ENCODE results near the gene CORO7. TPM values are rescaled to one million over a fixed set of nuclear protein-coding genes. Genes with fewer than 3 reads are reported as not detected.

Gene CORO7
- total and polyA plus RNA-seq, 10 donors: 29.7 to 177 (median 117) TPM

DNA sequence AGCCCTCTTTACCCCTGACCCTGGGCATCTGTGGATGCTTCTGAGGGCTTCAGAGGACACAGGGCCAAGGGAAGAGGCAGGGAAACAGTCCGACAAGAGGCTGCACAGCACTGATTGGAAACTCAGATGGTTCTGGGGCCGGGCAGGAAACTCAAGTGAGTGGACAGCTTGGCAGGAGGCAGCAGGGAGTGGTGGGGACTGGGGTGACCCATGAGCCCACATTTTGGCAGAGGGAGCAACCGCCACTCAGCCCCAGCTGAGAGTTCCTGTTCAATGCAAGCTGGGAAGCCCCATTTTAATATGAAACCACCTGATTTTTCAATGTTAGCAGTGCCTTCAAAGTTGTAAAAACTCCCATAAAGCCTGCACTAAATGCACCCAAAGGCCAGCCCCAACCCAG lies 46.2 kb downstream of the CORO7 start:
- peaks cover 0 to 62% (median 10%) of the 10 kb centered on the region in 6 donors for H3K36me3 ChIP-seq
- intact Hi-C loops (cut with DNase I; ENCODE audit: low total_unique reads): no loop called here
- H3K4me1 ChIP-seq: peaks cover 29 to 91% (median 59%) of the 10 kb centered on the region in 6 donors
- no peak overlapping the region for H3K4me3 ChIP-seq
- H3K27ac ChIP-seq: peak overlapping the region; percentile 46 to 86 (median 82)
- 47 to 87% (median 80%) methylated on average over 3 of the region's 3 CpGs for WGBS, 5 donors
- no peak for TF ChIP-seq POLR2AphosphoS5 (IDR thresholded peaks at IDR 0.05)
- TF ChIP-seq POLR2A (IDR thresholded peaks at IDR 0.05): no peak
- no peak for TF ChIP-seq CTCF (IDR thresholded peaks at IDR 0.05 in 8 of 11, conservative IDR thresholded peaks at IDR 0.05 in 3 of 11)
- H3K9me3 ChIP-seq: no peaks in the 10 kb centered on the region
- no peaks in the 10 kb centered on the region for H3K27me3 ChIP-seq (replicated peaks in 1 of 7)
- peak; percentile 50 for DNase-seq

GRCh38 chr16:4369007-4369733 lies 47.2 kb downstream of the CORO7 start:
- Histone ChIP-seq H3K4me3 (no peak overlapping the region), H3K9me3 (no peaks in the 10 kb centered on the region), H3K4me1 (peaks cover 26 to 91% (median 63%) of the 10 kb centered on the region in 6 donors), H3K36me3 (peaks cover 0 to 62% (median 20%) of the 10 kb centered on the region in 6 donors), H3K27me3 (replicated peaks in 1 of 7) (no peaks in the 10 kb centered on the region), H3K27ac (peak overlapping the region in 7 of 8 donors; percentile 45 to 86 (median 83))
- WGBS, 5 donors: 73 to 86% (median 80%) methylated on average over 10 to 13 of the region's 13 CpGs
- TF ChIP-seq POLR2AphosphoS5 (IDR thresholded peaks at IDR 0.05): peak in 1 of 3 donors; percentile 64
- TF ChIP-seq CTCF (IDR thresholded peaks at IDR 0.05 in 8 of 11, conservative IDR thresholded peaks at IDR 0.05 in 3 of 11): no peak
- no peak for TF ChIP-seq POLR2A (IDR thresholded peaks at IDR 0.05)
- peak; percentile 73 for DNase-seq
- intact Hi-C loops (cut with DNase I; ENCODE audit: low total_unique reads): no loop called here

DNA sequence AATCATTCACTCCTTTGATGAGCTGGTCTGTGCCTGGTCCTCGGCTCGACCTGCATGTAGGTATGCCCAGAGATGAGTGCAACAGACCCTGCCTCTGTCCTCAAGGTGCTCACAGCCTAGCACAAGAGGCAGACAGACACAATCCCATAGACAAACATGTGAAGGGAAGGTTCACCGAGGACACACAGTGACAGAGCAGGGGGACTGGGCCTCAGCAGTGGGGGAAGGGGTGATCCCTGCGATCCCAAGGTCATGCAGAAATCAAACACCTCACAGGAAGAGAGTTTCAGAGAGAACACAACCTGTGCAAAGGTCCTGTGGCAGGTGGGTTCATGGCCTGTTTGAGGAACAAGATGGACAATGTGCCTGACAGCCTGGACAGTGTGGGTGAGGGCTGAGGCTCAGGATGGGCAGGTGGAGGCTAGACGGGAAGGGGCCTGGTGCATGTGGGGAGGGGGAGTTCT lies 49.0 kb downstream of the CORO7 start:
- peaks cover 0 to 74% (median 37%) of the 10 kb centered on the region in 6 donors for H3K36me3 ChIP-seq
- intact Hi-C loops (cut with DNase I; ENCODE audit: low total_unique reads): no loop called here
- peak; percentile 36 for DNase-seq
- peak overlapping the region in 1 of 8 donors; percentile 6 for H3K27ac ChIP-seq
- WGBS, 5 donors: 92 to 98% (median 95%) methylated on average over 5 of the region's 5 CpGs
- no peak overlapping the region for H3K4me3 ChIP-seq
- TF ChIP-seq POLR2AphosphoS5 (IDR thresholded peaks at IDR 0.05) (no peak), CTCF (IDR thresholded peaks at IDR 0.05 in 8 of 11, conservative IDR thresholded peaks at IDR 0.05 in 3 of 11) (no peak), POLR2A (IDR thresholded peaks at IDR 0.05) (no peak)
- H3K9me3 ChIP-seq: no peaks in the 10 kb centered on the region
- peaks cover 19 to 78% (median 50%) of the 10 kb centered on the region in 6 donors for H3K4me1 ChIP-seq
- H3K27me3 ChIP-seq (replicated peaks in 1 of 7): no peaks in the 10 kb centered on the region

DNA sequence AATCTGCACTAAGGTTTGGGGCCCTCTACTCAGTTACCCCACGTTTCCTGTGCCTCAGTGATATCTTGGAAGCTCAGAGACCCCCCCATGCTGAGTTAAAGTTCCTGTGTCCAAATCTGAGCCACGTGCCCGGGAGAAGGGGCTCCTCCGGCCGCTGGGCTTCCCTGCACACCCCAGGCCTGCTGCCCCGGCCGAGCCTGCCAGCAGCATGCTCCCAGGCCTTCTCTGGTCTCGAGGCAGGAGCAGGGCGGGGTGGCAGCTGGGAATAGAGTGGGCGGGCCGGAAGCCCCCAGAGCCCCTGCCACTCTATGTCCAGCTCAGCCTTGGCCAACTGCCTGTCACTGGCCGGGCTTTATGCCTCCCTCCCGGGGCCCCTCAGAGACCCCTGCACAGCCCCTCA lies 50.4 kb downstream of the CORO7 start:
- H3K27me3 ChIP-seq (replicated peaks in 1 of 7): no peaks in the 10 kb centered on the region
- intact Hi-C loops (cut with DNase I; ENCODE audit: low total_unique reads): no loop called here
- peaks cover 11 to 65% (median 37%) of the 10 kb centered on the region in 6 donors for H3K4me1 ChIP-seq
- 90 to 97% (median 96%) methylated on average over 2 to 13 of the region's 13 CpGs for WGBS, 5 donors
- no peak overlapping the region for H3K4me3 ChIP-seq
- TF ChIP-seq CTCF (IDR thresholded peaks at IDR 0.05 in 8 of 11, conservative IDR thresholded peaks at IDR 0.05 in 3 of 11) (no peak), POLR2A (IDR thresholded peaks at IDR 0.05) (no peak), POLR2AphosphoS5 (IDR thresholded peaks at IDR 0.05) (no peak)
- peak overlapping the region in 1 of 8 donors; percentile 28 for H3K27ac ChIP-seq
- peaks cover 0 to 88% (median 51%) of the 10 kb centered on the region in 6 donors for H3K36me3 ChIP-seq
- DNase-seq: peak; percentile 63
- no peaks in the 10 kb centered on the region for H3K9me3 ChIP-seq
